Cardiac muscle cell (in vitro differentiated cells and primary cell): ENCODE data around the gene HYDIN. TPM values are rescaled to one million over a fixed set of nuclear protein-coding genes. Genes with fewer than 3 reads are reported as not detected.

Source experiments
- DNase-seq, 2 donors: peaks; one replicate each; pipeline versions ENCODE4 v3.0.0 to v3.0.0-alpha.2; 2010 to 2017; ENCODE audit warnings: low read depth in 1 of 2, low spot score in 1 of 2
- H3K27ac ChIP-seq: fragments of 200-600 bp; sonication (generic); 2 replicates; pipeline ENCODE4 v1.5.1; 2016
- H3K27me3 ChIP-seq: fragments of 200-600 bp; sonication (generic); 2 replicates; pipeline ENCODE4 v1.6.0; 2016; ENCODE audit warnings: control low read depth
- H3K36me3 ChIP-seq: fragments of 200-600 bp; sonication (generic); 2 replicates; pipeline ENCODE4 v1.5.1; 2016; ENCODE audit warnings: control low read depth
- H3K4me1 ChIP-seq: fragments of 200-600 bp; sonication (generic); 2 replicates; pipeline ENCODE4 v1.8.1; 2017; ENCODE audit warnings: low read depth, mild to moderate bottlenecking, mixed run types
- H3K4me3 ChIP-seq: fragments of 200-600 bp; sonication (generic); 2 replicates; pipeline ENCODE4 v1.5.1; 2016; ENCODE audit warnings: mild to moderate bottlenecking
- H3K9me3 ChIP-seq: fragments of 200-600 bp; sonication (generic); 2 replicates; pipeline ENCODE4 v1.5.1; 2017; ENCODE audit warnings: low read depth, mild to moderate bottlenecking, control low read depth
- polyA plus RNA-seq: library from polyadenylated mRNA; unstranded; fragments of >200 nt; fragmentation: Nextera tagmentation; extraction: Ambion mirVana; gene quantifications from 2 replicates; pipeline ENCODE4 v1.2.1, GENCODE V29; 2016
- total RNA-seq: library from RNA; depleted of rRNA; stranded (reverse); fragments of >200 nt; gene quantifications from 2 replicates; pipeline ENCODE4 v1.2.3, GENCODE V29; 2016
- TF ChIP-seq, protein P1 (sequence below): IDR thresholded peaks from 2 replicates; pipeline ENCODE4 v1.5.1; 2012; ENCODE audit warnings: low read depth, mild to moderate bottlenecking, low read length

Gene HYDIN
- total and polyA plus RNA-seq, 2 experiments from 2014 or later: 1.8 to 2.0 TPM

DNA sequence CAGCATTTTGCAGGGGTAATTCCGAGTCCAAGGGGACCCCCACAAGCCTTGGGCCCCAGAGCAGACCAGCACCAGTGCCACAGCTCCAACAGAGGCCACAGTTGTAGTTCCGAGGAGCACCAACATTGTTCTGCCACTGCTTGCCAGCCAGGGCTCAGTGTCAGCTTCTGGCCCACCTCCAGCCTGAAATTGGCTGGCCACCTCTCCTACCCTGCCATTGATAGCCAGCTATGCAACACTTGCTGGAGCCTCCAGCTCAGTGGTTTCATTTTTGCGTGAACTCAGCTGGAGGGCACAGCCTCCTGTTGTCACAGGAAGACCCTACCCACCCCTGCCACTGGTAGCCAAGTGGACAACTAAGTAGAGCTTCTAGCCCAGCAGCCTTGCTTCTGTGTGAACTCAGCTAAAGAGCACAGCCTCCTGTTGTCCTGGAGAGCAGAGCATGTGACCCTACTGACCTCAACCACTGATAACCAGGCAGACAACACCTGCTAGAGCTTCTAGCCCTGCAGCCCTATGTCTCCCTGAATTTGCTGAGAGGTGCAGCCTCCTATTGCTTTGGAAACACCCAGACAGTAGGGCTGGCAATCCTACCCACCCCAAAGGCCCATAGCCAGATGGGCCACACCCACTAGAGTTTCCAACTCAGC lies 24.9 kb downstream of the HYDIN start:
- TF ChIP-seq, protein P1, sequence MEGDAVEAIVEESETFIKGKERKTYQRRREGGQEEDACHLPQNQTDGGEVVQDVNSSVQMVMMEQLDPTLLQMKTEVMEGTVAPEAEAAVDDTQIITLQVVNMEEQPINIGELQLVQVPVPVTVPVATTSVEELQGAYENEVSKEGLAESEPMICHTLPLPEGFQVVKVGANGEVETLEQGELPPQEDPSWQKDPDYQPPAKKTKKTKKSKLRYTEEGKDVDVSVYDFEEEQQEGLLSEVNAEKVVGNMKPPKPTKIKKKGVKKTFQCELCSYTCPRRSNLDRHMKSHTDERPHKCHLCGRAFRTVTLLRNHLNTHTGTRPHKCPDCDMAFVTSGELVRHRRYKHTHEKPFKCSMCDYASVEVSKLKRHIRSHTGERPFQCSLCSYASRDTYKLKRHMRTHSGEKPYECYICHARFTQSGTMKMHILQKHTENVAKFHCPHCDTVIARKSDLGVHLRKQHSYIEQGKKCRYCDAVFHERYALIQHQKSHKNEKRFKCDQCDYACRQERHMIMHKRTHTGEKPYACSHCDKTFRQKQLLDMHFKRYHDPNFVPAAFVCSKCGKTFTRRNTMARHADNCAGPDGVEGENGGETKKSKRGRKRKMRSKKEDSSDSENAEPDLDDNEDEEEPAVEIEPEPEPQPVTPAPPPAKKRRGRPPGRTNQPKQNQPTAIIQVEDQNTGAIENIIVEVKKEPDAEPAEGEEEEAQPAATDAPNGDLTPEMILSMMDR: no peak
- Histone ChIP-seq H3K4me1 (no peaks in the 10 kb centered on the region), H3K4me3 (no peak overlapping the region), H3K9me3 (no peaks in the 10 kb centered on the region), H3K36me3 (no peaks in the 10 kb centered on the region), H3K27ac (no peak overlapping the region), H3K27me3 (no peaks in the 10 kb centered on the region)
- no peak for DNase-seq

DNA sequence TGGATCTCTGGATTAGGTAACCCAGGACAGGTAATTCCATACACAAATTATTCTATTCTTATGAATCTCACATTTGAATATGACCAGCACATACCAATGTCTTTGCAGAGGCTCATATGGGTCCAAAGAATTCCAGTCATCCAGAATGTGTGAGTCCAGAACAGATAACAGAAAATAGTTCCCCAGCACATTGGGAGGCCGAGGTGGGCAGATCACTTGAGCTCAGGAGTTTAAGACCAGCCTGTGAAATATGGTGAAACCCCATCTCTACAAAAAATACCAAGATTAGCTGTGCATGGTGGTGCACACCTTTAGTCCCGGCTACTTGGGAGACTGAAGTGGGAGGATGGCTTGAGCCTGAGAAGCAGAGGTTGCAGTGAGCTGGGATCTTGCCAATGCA lies 26.9 kb downstream of the HYDIN start:
- no peak for DNase-seq
- H3K9me3 ChIP-seq: no peaks in the 10 kb centered on the region
- no peaks in the 10 kb centered on the region for H3K4me1 ChIP-seq
- H3K4me3 ChIP-seq: no peak overlapping the region
- H3K27ac ChIP-seq: no peak overlapping the region
- no peaks in the 10 kb centered on the region for H3K36me3 ChIP-seq
- TF ChIP-seq, protein P1: no peak
- H3K27me3 ChIP-seq: no peaks in the 10 kb centered on the region

DNA sequence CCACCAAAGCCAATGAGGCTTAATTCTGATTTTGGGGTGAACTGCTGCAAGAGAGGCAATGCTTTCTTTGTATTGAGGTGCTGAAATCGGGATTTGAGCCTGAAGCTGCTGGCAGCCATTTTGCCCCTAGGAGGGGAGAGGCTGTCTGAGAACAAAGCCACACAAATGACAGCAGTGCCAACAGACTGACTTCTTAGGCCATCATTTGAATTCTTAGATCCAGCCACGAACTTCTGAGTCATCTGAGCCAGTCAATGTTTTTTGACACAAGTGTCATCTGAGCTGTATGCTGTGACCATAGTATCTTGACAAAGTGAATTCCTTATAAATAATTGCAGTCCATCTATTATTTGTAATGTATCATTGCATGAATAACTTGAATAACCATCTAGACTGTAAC lies 29.0 kb downstream of the HYDIN start:
- Histone ChIP-seq H3K4me1 (no peaks in the 10 kb centered on the region), H3K36me3 (no peaks in the 10 kb centered on the region), H3K27ac (no peak overlapping the region), H3K27me3 (no peaks in the 10 kb centered on the region), H3K9me3 (no peaks in the 10 kb centered on the region), H3K4me3 (no peak overlapping the region)
- no peak for DNase-seq
- TF ChIP-seq, protein P1: no peak

DNA sequence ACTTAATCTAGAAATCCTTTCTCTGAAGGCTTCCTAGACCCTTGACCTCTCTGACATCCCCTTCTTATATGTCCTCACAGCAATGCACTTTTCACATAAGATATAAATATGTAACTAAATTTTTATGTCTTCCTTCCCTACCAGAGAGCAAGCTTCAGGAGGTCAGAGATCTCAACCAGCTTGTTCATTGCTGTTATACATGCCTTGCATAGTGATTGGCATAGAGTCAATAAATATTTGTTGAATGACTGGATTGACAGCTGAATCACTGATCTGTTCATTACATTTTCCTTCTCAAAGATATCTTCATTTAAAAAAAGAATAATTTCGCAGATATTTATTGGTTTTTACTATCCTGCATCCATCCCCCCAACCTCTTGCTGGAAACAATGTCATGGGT lies 29.5 kb downstream of the HYDIN start:
- Histone ChIP-seq H3K27me3 (no peaks in the 10 kb centered on the region), H3K4me3 (no peak overlapping the region), H3K9me3 (no peaks in the 10 kb centered on the region), H3K36me3 (no peaks in the 10 kb centered on the region), H3K4me1 (no peaks in the 10 kb centered on the region), H3K27ac (no peak overlapping the region)
- TF ChIP-seq, protein P1: no peak
- DNase-seq: no peak

DNA sequence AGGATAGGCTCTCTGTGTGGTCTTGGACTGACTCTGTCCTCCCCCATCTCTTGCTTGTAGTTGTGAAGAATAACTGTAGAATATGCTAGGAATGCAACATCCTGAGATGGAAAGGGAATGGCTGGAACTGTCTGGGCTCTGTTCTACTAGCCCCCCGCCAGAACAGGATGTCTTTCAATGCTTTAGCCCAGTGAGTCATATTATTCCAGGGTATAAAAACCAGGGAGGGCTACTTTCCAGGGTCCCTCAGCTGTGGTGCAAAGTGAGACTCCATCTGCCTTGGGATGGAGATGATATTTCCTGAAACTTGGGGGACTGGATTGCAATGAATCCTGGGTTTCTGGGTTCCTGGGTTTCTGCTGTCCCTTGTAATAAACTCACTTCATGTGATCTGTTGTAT lies 32.1 kb downstream of the HYDIN start:
- H3K4me3 ChIP-seq: no peak overlapping the region
- H3K9me3 ChIP-seq: no peaks in the 10 kb centered on the region
- TF ChIP-seq, protein P1: no peak
- no peaks in the 10 kb centered on the region for H3K4me1 ChIP-seq
- no peaks in the 10 kb centered on the region for H3K36me3 ChIP-seq
- DNase-seq: no peak
- H3K27me3 ChIP-seq: no peaks in the 10 kb centered on the region
- H3K27ac ChIP-seq: no peak overlapping the region
